IgD-negative memory B cell (primary cell): ENCODE results near the gene C1orf159. TPM values are rescaled to one million over a fixed set of nuclear protein-coding genes. Genes with fewer than 3 reads are reported as not detected.
A peak's percentile ranks its signal among the peaks of the same experiment; 100 is the strongest.
"Not testable (repeated sequence)": the region's sequence is repeated elsewhere in the genome, so short reads cannot be mapped to it uniquely, and the experiment has no call there.

Experiments used
- H3K27ac Mint-ChIP-seq, 3 donors: one replicate each; pipeline ENCODE4 v1.8.0; 2020 to 2022; ENCODE audit warnings: mild to moderate bottlenecking in 3 of 3, mixed read lengths in 3 of 3, moderate library complexity in 1 of 3
- H3K27me3 Mint-ChIP-seq: one replicate; pipeline ENCODE4 v1.8.0; 2021; ENCODE audit warnings: mixed read lengths
- H3K36me3 Mint-ChIP-seq: one replicate; pipeline ENCODE4 v1.8.0; 2020; ENCODE audit warnings: mild to moderate bottlenecking, mixed read lengths
- H3K4me1 Mint-ChIP-seq, 3 donors: one replicate each; pipeline ENCODE4 v1.8.0; 2020 to 2022; ENCODE audit warnings: mixed read lengths in 3 of 3, mild to moderate bottlenecking in 1 of 3
- H3K4me3 Mint-ChIP-seq, 4 donors: one replicate each; pipeline ENCODE4 v1.8.0; 2020 to 2022; ENCODE audit warnings: mild to moderate bottlenecking in 4 of 4, mixed read lengths in 4 of 4, moderate library complexity in 3 of 4
- H3K9me3 Mint-ChIP-seq, 3 donors: one replicate each; pipeline ENCODE4 v1.8.0; 2020 to 2021; ENCODE audit warnings: mixed read lengths in 3 of 3, mild to moderate bottlenecking in 1 of 3
- polyA plus RNA-seq: library from polyadenylated mRNA; unstranded; fragments of 300-500 nt; fragmentation: Illumina TruSeq; gene quantifications from one replicate; pipeline ENCODE4 v1.2.3, GENCODE V29; 2021

The C1orf159 gene
- polyA plus RNA-seq, 1 donor from 2014 or later = 7.9 TPM

GRCh38 chr1:1083416-1084371 is 32.2 kb downstream of the C1orf159 start:
- H3K4me1 Mint-ChIP-seq = peaks cover 0 to 1% (median 0%) of the 10 kb centered on the region in 3 donors
- no peaks in the 10 kb centered on the region for H3K27me3 Mint-ChIP-seq
- peak overlapping the region in 1 of 4 donors; percentile 58 for H3K4me3 Mint-ChIP-seq
- H3K9me3 Mint-ChIP-seq = no peaks in the 10 kb centered on the region
- H3K36me3 Mint-ChIP-seq = no peaks in the 10 kb centered on the region
- no peak overlapping the region for H3K27ac Mint-ChIP-seq

GRCh38 chr1:1082776-1083415 is 33.0 kb downstream of the C1orf159 start:
- Mint-ChIP-seq H3K4me3 (peak overlapping the region in 1 of 4 donors; percentile 58), H3K27ac (no peak overlapping the region), H3K27me3 (no peaks in the 10 kb centered on the region), H3K4me1 (peaks cover 0 to 1% (median 0%) of the 10 kb centered on the region in 3 donors), H3K36me3 (no peaks in the 10 kb centered on the region), H3K9me3 (no peaks in the 10 kb centered on the region)

GRCh38 chr1:1082239-1082775 is 33.6 kb downstream of the C1orf159 start:
- Mint-ChIP-seq H3K27me3 (no peaks in the 10 kb centered on the region), H3K4me1 (peaks cover 0 to 1% (median 0%) of the 10 kb centered on the region in 3 donors), H3K9me3 (no peaks in the 10 kb centered on the region), H3K27ac (no peak overlapping the region), H3K36me3 (no peaks in the 10 kb centered on the region), H3K4me3 (no peak overlapping the region)

- H3K9me3 Mint-ChIP-seq = no peaks in the 10 kb centered on the region
- no peak overlapping the region for H3K4me3 Mint-ChIP-seq
- no peaks in the 10 kb centered on the region for H3K36me3 Mint-ChIP-seq
- H3K27ac Mint-ChIP-seq = no peak overlapping the region
- H3K4me1 Mint-ChIP-seq = peaks cover 0 to 1% (median 0%) of the 10 kb centered on the region in 3 donors
- H3K27me3 Mint-ChIP-seq = no peaks in the 10 kb centered on the region
These were observed 34.3 kb downstream of the C1orf159 start for GRCh38 chr1:1081311-1082238.

GRCh38 chr1:1080951-1081310 is 35.0 kb downstream of the C1orf159 start:
- no peaks in the 10 kb centered on the region for H3K36me3 Mint-ChIP-seq
- no peaks in the 10 kb centered on the region for H3K27me3 Mint-ChIP-seq
- H3K4me3 Mint-ChIP-seq = no peak overlapping the region
- H3K4me1 Mint-ChIP-seq = peaks cover 0 to 1% (median 0%) of the 10 kb centered on the region in 3 donors
- no peak overlapping the region for H3K27ac Mint-ChIP-seq
- no peaks in the 10 kb centered on the region for H3K9me3 Mint-ChIP-seq

- Mint-ChIP-seq H3K9me3 (no peaks in the 10 kb centered on the region), H3K4me1 (peaks cover 0 to 1% (median 0%) of the 10 kb centered on the region in 3 donors), H3K27ac (peak overlapping the region in 1 of 3 donors; percentile 62), H3K27me3 (no peaks in the 10 kb centered on the region), H3K4me3 (peak overlapping the region in 1 of 4 donors; percentile 28), H3K36me3 (no peaks in the 10 kb centered on the region)
These were observed 35.6 kb downstream of the C1orf159 start for GRCh38 chr1:1080122-1080757.

GRCh38 chr1:1079408-1080121 is 36.3 kb downstream of the C1orf159 start:
- H3K4me1 Mint-ChIP-seq = peaks cover 0 to 3% (median 3%) of the 10 kb centered on the region in 3 donors
- peak overlapping the region in 2 of 4 donors; percentile 3 to 12 for H3K4me3 Mint-ChIP-seq
- H3K36me3 Mint-ChIP-seq = no peaks in the 10 kb centered on the region
- no peaks in the 10 kb centered on the region for H3K9me3 Mint-ChIP-seq
- H3K27ac Mint-ChIP-seq = no peak overlapping the region
- peaks cover 4% of the 10 kb centered on the region for H3K27me3 Mint-ChIP-seq

- not testable (repeated sequence) for H3K4me3 Mint-ChIP-seq, H3K27me3 Mint-ChIP-seq, H3K27ac Mint-ChIP-seq, H3K36me3 Mint-ChIP-seq, H3K4me1 Mint-ChIP-seq, H3K9me3 Mint-ChIP-seq
These were observed 38.5 kb downstream of the C1orf159 start for GRCh38 chr1:1077396-1077795.

- Mint-ChIP-seq H3K4me3 (no peak overlapping the region), H3K27me3 (peaks cover 5% of the 10 kb centered on the region), H3K36me3 (no peaks in the 10 kb centered on the region), H3K9me3 (no peaks in the 10 kb centered on the region), H3K27ac (no peak overlapping the region), H3K4me1 (peaks cover 0 to 4% (median 3%) of the 10 kb centered on the region in 3 donors)
These were observed 40.5 kb downstream of the C1orf159 start for GRCh38 chr1:1075148-1075935.

GRCh38 chr1:1074631-1075147 is 41.2 kb downstream of the C1orf159 start:
- no peaks in the 10 kb centered on the region for H3K36me3 Mint-ChIP-seq
- no peak overlapping the region for H3K4me3 Mint-ChIP-seq
- H3K27ac Mint-ChIP-seq = peak overlapping the region in 1 of 3 donors; percentile 47

GRCh38 chr1:1073743-1074587 is 41.9 kb downstream of the C1orf159 start, which contains the start of gene RNF223:
Gene RNF223, minus strand, starts transcription at chr1:1074306. Its CDS starts 1,740 bp downstream, at chr1:1072566.
- Mint-ChIP-seq H3K9me3 (no peaks in the 10 kb centered on the region), H3K4me3 (no peak within 1 kb of the TSS), H3K27me3 (peaks cover 5% of the 10 kb centered on the region), H3K4me1 (peaks cover 6 to 8% (median 7%) of the 10 kb centered on the region in 3 donors), H3K27ac (peak within 1 kb of the TSS in 1 of 3 donors; percentile 47), H3K36me3 (no peaks in the 10 kb centered on the region)

More at GRCh38 chr1:1074631-1075147, 41.2 kb downstream of the C1orf159 start:
- peaks cover 6 to 8% (median 7%) of the 10 kb centered on the region in 3 donors for H3K4me1 Mint-ChIP-seq
- H3K9me3 Mint-ChIP-seq = no peaks in the 10 kb centered on the region
- H3K27me3 Mint-ChIP-seq = peaks cover 5% of the 10 kb centered on the region
